Heart right ventricle (tissue), 16 donors: ENCODE data around the gene APPL2. TPM values are rescaled to one million over a fixed set of nuclear protein-coding genes. Genes with fewer than 3 reads are reported as not detected.
A peak's percentile ranks its signal among the peaks of the same experiment; 100 is the strongest.

Source experiments
- ATAC-seq, 8 donors: fragments of 200-7000 bp; cut with Tn5 transposase; one replicate each; pipeline ENCODE4 v1.9.1; 2020; ENCODE audit warnings: mild to moderate bottlenecking in 8 of 8, moderate library complexity in 8 of 8, moderate number of reproducible peaks in 1 of 8
- DNase-seq, 2 donors: peaks; one replicate each; pipeline ENCODE4 v3.0.0-alpha.2; 2020
- H3K27ac ChIP-seq, 10 donors: fragments of 200-600 bp; sonication (generic) in 2 of 10; one replicate each; pipeline versions ENCODE4 v1.5.0 to v1.8.0; 2020 to 2022; ENCODE audit warnings: mild to moderate bottlenecking in 3 of 10
- H3K27me3 ChIP-seq, 7 donors: fragments of 200-600 bp; one replicate each; pipeline ENCODE4 v1.8.0; 2021 to 2022; ENCODE audit warnings: mild to moderate bottlenecking in 2 of 7
- H3K36me3 ChIP-seq, 9 donors: fragments of 200-600 bp; sonication (generic) in 1 of 9; one replicate each; pipeline versions ENCODE4 v1.5.0 to v1.8.0; 2020 to 2022; ENCODE audit warnings: mild to moderate bottlenecking in 2 of 9
- H3K4me1 ChIP-seq, 9 donors: fragments of 200-600 bp; sonication (generic) in 1 of 9; one replicate each; pipeline versions ENCODE4 v1.5.0 to v1.8.0; 2020 to 2022; ENCODE audit warnings: mild to moderate bottlenecking in 4 of 9
- H3K4me3 ChIP-seq, 10 donors: fragments of 200-600 bp; sonication (generic) in 2 of 10; one replicate each; pipeline versions ENCODE4 v1.5.0 to v1.8.0; 2020 to 2022; ENCODE audit warnings: mild to moderate bottlenecking in 7 of 10, moderate library complexity in 2 of 10
- H3K9me3 ChIP-seq, 11 donors: fragments of 200-600 bp in 10 of 11; sonication (generic) in 2 of 11; one replicate each; pipeline versions ENCODE4 v1.5.0 to v1.8.0; 2013 to 2022; ENCODE audit warnings: mild to moderate bottlenecking in 2 of 11, control low read depth in 1 of 11, moderate library complexity in 1 of 11
- WGBS, 2 donors: extraction: QIAGEN DNeasy Blood & Tissue Kit; methylation state at CpG; one replicate each; pipeline ENCODE4 v1.1.7; 2013; ENCODE audit warnings: inconsistent platforms in 1 of 2; 5-methylcytosine and 5-hydroxymethylcytosine counted together
- intact Hi-C, 10 donors: fragments of 100-400 bp; cut with DNase I; formaldehyde crosslinking; loops; one replicate each; pipeline versions ENCODE4 v1.11.1 to v1.14.2; 2022
- polyA plus RNA-seq, 2 donors: library from polyadenylated mRNA; stranded (reverse); fragments of 200-250 nt; gene quantifications; one replicate each; pipeline ENCODE4 v1.2.3, GENCODE V29; 2013
- total RNA-seq, 10 donors: library from RNA; stranded (reverse); fragmentation: NEBNext Ultra II Directional in 3 of 10; extraction: Animal tissue kit (Norgen Biotek cat#: 25700) in 3 of 10; gene quantifications; one replicate each; pipeline versions ENCODE4 v1.2.1 to v1.2.4, GENCODE V29; 2021 to 2023
- TF ChIP-seq, protein P1 (sequence below), 9 donors: fragments of 200-600 bp; sonication (generic) in 2 of 9; IDR thresholded peaks; one replicate each; pipeline versions ENCODE4 v1.5.0 to v1.8.0; 2021 to 2022; ENCODE audit warnings: antibody characterized with exemption in 9 of 9, mild to moderate bottlenecking in 5 of 9, moderate library complexity in 1 of 9
- donor health status: Arrhythmogenic right ventricular cardiomyopathy.
- donor health status: ischemic (EF 13 %, LVEDD 7.1; RV severe dilation, severe dysfunction).
- donor health status: healthy with polysubstance abuse.
- donor health status: DM: no; HTN: yes; CAD: no.
- donor health status: DM: no; HTN: no; CAD: no.
- donor health status: ischemic (EF 25% LVEDD 6.9; RV normal size, moderate dysfunction).
- donor health status: ischemic (EF 25% LVEDD 5.7; RV mildly dilated, moderate dysfunction).
- donor health status: healthy.
- donor health status: DM: yes; HTN: yes; CAD: no.
- donor health status: Ischemic cardiomyopathy.
- donor health status: ischemic (EF 35%, LVEDD 5.7; RV mildly dilated, moderate dysfunction).
- donor health status: nonischemic (EF 11% LVEDD 7.7; RV severe dilation, severe dysfunction).
- donor health status: DM: yes; HTN: yes; CAD: no.
- donor health status: PGD.
- donor health status: ischemic (EF 29% LVEDD 5.4; RV normal size, mild dysfunction).
- donor health status: nonischemic (EF 23%, LVEDD 6.1; RV moderate dilation, normal function).

The APPL2 gene
- total and polyA plus RNA-seq, 12 donors = 8.4 to 28.9 (median 19.0) TPM

- Histone ChIP-seq H3K36me3 (peaks cover 0 to 70% (median 15%) of the 10 kb centered on the region in 9 donors), H3K27ac (peak overlapping the region in 5 of 10 donors; percentile 43 to 77 (median 58)), H3K4me3 (no peak overlapping the region), H3K9me3 (no peaks in the 10 kb centered on the region), H3K4me1 (peaks cover 24 to 98% (median 80%) of the 10 kb centered on the region in 9 donors), H3K27me3 (no peaks in the 10 kb centered on the region)
- WGBS, 2 donors = 48 to 57% methylated on average over 5 of the region's 5 CpGs
- TF ChIP-seq, protein P1, sequence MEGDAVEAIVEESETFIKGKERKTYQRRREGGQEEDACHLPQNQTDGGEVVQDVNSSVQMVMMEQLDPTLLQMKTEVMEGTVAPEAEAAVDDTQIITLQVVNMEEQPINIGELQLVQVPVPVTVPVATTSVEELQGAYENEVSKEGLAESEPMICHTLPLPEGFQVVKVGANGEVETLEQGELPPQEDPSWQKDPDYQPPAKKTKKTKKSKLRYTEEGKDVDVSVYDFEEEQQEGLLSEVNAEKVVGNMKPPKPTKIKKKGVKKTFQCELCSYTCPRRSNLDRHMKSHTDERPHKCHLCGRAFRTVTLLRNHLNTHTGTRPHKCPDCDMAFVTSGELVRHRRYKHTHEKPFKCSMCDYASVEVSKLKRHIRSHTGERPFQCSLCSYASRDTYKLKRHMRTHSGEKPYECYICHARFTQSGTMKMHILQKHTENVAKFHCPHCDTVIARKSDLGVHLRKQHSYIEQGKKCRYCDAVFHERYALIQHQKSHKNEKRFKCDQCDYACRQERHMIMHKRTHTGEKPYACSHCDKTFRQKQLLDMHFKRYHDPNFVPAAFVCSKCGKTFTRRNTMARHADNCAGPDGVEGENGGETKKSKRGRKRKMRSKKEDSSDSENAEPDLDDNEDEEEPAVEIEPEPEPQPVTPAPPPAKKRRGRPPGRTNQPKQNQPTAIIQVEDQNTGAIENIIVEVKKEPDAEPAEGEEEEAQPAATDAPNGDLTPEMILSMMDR (IDR thresholded peaks at IDR 0.05) = no peak
- no peak for ATAC-seq
- intact Hi-C loops = no loop called here
- DNase-seq = no peak
Observed at GRCh38 chr12:105225505-105226015, 10.4 kb downstream of the APPL2 start.

GRCh38 chr12:105224399-105224798 is 11.6 kb downstream of the APPL2 start:
- peaks cover 0 to 70% (median 15%) of the 10 kb centered on the region in 9 donors for H3K36me3 ChIP-seq
- DNase-seq (no peak), ATAC-seq (no peak)
- H3K4me3 ChIP-seq = no peak overlapping the region
- intact Hi-C loops = no loop called here
- no peaks in the 10 kb centered on the region for H3K27me3 ChIP-seq
- H3K9me3 ChIP-seq = no peaks in the 10 kb centered on the region
- WGBS, 2 donors = 97 to 98% methylated on average over 4 of the region's 4 CpGs
- TF ChIP-seq, protein P1 (IDR thresholded peaks at IDR 0.05) = no peak
- peaks cover 29 to 98% (median 80%) of the 10 kb centered on the region in 9 donors for H3K4me1 ChIP-seq
- peak overlapping the region in 1 of 10 donors; percentile 77 for H3K27ac ChIP-seq

- Histone ChIP-seq H3K9me3 (no peaks in the 10 kb centered on the region), H3K4me1 (peaks cover 29 to 98% (median 82%) of the 10 kb centered on the region in 9 donors), H3K4me3 (no peak overlapping the region), H3K27me3 (no peaks in the 10 kb centered on the region), H3K36me3 (peaks cover 0 to 65% (median 15%) of the 10 kb centered on the region in 9 donors), H3K27ac (no peak overlapping the region)
- no peak for ATAC-seq
- 79 to 85% methylated on average over 4 of the region's 4 CpGs for WGBS, 2 donors
- no peak for DNase-seq
- intact Hi-C loops = no loop called here
- TF ChIP-seq, protein P1 (IDR thresholded peaks at IDR 0.05) = no peak
Observed at GRCh38 chr12:105223884-105224283, 12.1 kb downstream of the APPL2 start.

- no peak overlapping the region for H3K4me3 ChIP-seq
- intact Hi-C loops = no loop called here
- H3K36me3 ChIP-seq = peaks cover 0 to 65% (median 14%) of the 10 kb centered on the region in 9 donors
- peaks cover 29 to 97% (median 87%) of the 10 kb centered on the region in 9 donors for H3K4me1 ChIP-seq
- peak overlapping the region in 1 of 10 donors; percentile 67 for H3K27ac ChIP-seq
- TF ChIP-seq, protein P1 (IDR thresholded peaks at IDR 0.05) = no peak
- 87 to 91% methylated on average over 4 of the region's 4 CpGs for WGBS, 2 donors
- no peak for ATAC-seq
- no peak for DNase-seq
- no peaks in the 10 kb centered on the region for H3K9me3 ChIP-seq
- H3K27me3 ChIP-seq = no peaks in the 10 kb centered on the region
Observed at GRCh38 chr12:105223352-105223845, 12.6 kb downstream of the APPL2 start.
